GM18951 (cell line): ENCODE results near the gene SLCO2B1.

Source experiments
- POLR2A ChIP-seq: IDR thresholded peaks from 4 replicates; pipeline ENCODE4 v1.6.1; 2011; ENCODE audit warnings: mild to moderate bottlenecking; ENCODE audit not compliant: insufficient read length, insufficient read depth; ENCODE audit errors: extremely low read depth
- in situ Hi-C: fragments of 300-500 bp; cut with MboI; formaldehyde crosslinking; loops from one replicate; pipeline ENCODE4 v1.12.0; 2022; ENCODE audit warnings: low sequenced_read_pairs, mixed read lengths, inconsistent platforms; ENCODE audit not compliant: unreplicated experiment

Gene SLCO2B1

DNA sequence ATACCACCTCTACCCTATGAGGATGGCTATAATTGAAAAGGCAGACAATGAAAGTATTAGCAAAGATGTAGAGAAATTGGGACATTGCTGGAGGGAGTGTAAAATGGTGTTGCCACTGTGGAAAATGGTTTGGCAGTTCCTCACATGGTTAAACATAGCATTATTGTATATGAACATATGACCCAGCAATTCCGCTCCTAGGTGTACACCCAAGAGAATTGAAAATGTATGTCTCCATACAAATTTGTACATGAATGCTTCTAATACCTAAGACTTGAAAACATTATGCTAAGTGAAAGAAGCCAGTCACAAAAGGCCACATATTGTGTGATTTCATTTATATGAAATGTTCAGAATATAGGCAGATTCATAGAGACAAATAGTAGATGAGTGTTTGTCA, 10.0 kb downstream of the SLCO2B1 start:
- in situ Hi-C loops, result no loop called here

DNA sequence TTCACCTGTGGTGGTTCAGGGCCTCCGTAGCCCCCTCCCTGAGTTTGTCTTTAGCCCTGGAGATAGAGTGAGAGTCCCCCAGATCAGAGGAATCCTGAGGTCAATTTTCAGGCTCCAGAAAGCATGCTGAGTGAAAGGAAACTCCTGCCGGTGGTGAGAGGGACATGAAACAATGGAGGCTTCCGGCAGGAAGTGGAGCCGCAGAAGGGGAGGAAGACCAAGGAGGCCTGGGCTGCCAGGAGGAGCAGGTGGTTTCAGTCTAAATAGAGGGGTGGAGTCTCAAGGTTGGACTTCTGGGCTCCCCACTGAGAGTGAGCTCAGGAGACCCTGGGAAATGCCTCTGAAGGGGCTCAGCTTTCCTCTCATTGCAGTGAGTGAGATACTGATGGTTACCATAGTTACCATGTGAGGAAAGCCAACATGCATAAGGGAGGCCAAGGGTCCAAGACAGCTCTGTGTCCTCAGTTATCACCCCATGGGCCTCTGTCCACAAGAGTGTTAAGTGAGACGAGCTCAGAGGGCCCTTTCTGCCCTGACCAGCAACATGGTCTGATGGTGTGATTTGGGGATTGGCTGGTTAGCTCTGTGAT, 10.7 kb downstream of the SLCO2B1 start:
- in situ Hi-C loops, result no loop called here
- no peak for TF ChIP-seq POLR2A

More for the DNA sequence above, 10.0 kb downstream of the SLCO2B1 start:
- TF ChIP-seq POLR2A, result no peak

DNA sequence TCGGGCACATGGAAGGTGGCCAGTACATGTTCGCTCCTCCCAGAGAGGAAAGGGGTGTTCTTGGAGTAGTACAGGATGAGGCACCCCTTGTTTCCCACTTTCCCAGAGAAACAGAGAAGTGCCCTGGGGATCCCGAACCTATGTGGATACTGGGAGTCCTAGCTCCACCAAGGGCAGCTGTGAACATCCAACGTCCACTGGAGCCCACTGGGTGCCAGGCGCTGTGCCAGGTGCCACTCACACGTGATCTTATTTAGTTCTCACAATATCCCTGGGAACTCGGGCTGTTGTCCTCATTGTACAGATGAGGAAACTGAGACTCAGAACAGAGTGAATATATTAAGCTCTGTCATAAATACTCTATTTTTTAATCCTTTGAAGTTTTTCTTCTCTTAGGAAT, 12.0 kb downstream of the SLCO2B1 start:
- in situ Hi-C loops, result no loop called here
- no peak for TF ChIP-seq POLR2A

DNA sequence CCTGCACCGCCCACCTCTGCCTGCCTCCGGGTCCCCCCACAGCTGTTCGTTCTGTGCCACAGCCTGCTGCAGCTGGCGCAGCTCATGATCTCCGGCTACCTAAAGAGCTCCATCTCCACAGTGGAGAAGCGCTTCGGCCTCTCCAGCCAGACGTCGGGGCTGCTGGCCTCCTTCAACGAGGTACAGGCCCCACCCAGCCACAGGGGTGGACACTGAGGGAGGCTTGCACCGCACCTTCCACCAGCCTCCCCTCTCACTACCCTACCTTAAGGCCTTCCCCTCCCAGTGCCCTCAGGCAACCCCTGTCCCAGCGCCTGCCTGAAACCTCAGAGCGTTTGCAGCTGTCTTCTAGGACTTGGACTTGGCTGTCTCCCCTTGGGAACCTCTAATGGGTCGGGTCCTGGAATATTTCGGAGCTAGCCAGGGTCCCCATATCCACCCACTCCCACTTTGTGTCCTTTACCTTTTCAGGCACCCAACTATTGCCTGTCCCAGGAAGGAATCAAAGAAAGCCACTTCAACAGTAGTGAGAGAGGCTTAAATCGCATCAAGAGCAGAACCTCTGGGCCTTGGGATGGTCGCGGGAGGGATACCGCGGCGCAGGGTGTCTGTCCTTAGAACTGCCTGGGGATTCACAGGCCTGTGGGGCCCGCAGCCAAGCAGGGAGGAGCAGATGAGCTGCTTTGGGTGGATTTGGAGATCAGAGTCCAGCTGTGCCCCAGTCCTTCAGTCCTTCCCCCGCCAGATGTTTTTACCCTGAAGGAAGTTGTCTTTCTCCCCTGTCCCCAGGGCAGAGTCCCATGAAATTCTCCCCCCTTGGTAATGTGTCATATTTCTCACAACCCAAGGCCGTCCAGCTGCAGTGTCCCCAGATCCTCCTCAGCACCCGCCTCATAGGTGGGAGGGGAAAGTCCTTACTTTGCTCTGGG, 13.3 kb downstream of the SLCO2B1 start:
- in situ Hi-C loops, result no loop called here

DNA sequence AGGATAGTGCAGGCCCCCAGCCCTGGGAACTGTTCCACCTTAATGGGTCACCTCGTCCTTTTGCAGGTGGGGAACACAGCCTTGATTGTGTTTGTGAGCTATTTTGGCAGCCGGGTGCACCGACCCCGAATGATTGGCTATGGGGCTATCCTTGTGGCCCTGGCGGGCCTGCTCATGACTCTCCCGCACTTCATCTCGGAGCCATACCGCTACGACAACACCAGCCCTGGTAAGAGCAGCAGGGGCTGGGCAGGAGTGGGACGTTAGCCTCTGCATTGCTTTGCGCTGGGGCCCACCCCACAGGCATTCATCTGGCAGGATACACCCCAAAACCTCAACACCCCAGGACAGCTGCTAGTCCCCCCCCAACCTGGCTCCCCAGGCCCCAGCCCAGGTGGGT, 14.8 kb downstream of the SLCO2B1 start:
- TF ChIP-seq POLR2A, result no peak
- in situ Hi-C loops, result no loop called here

More for the DNA sequence above, 13.3 kb downstream of the SLCO2B1 start:
- no peak for TF ChIP-seq POLR2A

DNA sequence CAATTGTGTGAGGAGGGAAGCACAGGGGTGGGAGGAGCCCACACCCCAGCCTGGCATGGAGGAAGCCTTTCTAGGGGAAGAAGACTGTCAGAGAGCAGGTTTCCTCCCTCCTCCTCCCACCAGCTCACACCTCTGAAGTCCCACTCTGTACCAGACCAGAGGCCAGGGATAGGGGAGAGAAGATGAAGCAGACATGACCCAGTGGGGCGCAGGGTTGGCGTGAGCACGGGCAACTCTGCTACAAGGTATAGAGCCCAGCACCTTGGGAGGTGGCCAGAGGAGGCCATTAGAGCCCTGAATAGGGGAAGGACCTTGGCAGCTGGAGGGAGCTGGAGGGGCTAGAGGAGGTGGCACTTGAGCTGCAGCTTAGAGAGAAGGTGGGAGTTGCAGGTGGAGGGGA, 15.9 kb downstream of the SLCO2B1 start:
- no peak for TF ChIP-seq POLR2A
- in situ Hi-C loops, result no loop called here

DNA sequence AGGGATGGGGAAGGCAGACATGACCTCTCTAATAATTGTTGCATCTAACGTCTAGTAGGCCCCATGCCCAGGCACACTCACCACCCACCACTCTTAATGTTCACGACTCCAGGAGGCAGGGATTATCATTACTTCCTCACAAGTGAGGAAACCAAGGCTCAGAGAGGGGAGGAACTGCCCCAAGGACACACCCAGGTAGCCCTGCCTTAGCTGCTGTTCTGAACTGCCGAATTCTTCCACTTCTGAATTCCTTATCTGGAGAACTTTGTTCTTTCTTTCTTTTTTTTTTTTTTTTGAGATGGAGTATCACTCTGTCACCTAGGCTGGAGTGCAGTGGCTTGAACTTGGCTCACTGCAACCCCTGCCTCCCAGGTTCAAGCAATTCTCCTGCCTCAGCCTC, 16.7 kb downstream of the SLCO2B1 start:
- in situ Hi-C loops, result no loop called here
- TF ChIP-seq POLR2A, result no peak

DNA sequence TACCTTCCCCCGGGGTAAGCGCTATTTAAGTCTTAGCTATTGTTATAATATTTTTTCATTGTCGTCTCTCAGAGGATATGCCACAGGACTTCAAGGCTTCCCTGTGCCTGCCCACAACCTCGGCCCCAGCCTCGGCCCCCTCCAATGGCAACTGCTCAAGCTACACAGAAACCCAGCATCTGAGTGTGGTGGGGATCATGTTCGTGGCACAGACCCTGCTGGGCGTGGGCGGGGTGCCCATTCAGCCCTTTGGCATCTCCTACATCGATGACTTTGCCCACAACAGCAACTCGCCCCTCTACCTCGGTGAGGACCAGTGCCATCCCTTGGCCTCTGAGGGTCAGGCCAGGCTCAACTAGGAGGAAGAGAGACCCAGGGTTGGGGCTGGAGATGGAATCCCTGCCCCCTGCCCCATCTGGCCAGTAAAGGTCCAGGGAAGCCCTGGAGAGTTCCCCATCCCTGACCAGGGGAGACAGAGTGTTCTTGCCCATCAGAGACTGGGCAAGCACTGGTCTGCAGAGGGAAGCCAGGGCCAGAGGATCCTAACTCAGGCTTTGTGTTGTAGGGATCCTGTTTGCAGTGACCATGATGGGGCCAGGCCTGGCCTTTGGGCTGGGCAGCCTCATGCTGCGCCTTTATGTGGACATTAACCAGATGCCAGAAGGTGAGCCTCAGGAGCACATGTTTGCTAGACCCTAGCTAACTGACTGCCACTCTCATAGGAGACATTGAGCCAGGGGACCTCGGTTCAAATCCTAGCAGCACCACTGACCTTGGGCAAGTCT, 18.4 kb downstream of the SLCO2B1 start:
- in situ Hi-C loops, result no loop called here
- no peak for TF ChIP-seq POLR2A

DNA sequence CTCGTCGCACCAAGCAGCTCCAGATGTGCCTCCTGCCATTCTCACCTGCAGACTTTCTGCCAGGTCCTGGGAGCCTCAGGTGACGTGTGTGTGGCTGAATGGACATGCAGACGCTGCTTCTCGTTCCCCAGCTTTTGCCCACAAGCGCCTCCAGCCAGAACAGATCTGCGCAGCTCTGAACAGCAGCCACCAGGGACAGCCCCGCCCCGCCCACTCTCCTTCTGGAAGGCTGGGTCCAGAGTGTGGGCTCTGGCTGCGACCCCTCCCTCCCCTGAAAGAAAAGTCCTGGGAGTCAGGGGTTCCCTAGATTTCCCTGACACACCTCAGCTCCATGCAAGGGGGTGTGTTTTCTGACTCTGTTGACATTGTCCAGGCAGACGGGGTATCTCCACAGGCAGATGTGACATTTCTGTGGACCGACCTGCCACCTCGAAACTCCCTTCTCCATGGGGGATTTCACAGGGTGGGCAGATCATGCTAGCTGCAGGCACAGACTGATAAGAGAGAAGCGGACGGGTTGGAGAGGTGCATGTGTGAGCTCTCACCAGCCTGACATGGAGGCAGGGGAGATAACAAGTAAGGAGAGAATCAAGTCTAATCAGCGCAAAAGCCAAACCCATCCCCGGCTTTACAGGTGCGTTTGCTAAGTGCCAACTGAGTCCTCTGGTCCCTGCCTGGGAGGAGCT, 19.8 kb downstream of the SLCO2B1 start:
- no peak for TF ChIP-seq POLR2A
- in situ Hi-C loops, result no loop called here

DNA sequence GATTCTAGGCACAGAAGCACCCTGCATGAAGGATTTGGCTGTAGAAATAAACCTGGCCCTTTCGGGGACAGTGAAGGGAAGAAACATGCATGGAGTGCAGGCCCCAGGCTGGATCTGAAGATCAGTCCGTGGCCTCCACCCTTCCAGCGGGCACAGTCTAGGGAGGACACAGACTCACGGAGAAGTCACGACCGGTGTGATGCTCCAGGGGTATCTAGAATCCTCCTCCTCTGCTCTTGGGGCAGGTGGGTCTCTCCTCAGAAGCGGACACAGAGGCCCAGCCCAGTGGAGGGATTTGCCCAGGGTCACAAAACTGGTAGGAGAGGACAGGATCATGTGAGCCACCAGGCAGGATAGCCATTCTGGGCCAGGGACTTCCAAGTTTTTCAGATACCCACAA, 22.4 kb downstream of the SLCO2B1 start:
- no peak for TF ChIP-seq POLR2A
- in situ Hi-C loops, result no loop called here

DNA sequence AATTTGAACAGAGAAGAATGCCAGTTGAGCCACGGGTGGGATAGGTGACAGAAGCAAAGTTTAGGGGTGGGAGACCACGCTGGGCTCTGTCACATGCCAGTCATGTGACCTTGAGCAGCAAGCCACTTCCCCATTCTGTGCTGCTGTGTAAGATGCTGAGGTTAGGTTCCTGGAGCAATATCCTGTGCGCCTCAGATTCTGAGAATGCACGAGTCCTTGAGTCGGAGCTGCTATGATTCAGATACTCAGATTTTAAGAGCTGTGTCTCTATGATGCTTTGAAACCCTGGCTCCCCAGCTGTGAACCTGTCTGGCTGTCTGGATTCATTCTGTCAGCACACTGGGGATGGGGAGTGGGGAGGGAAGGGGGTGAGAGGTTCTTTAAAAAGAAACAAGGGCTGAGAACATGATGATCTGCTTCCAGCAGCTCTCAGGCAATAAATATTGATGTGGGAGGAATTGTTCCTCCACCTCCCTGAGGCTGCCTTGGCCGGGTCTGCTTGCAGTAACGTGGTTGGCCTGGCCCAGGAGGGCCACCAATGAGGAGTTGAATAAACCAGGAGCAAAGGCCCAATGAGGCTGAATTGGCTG, 24.0 kb downstream of the SLCO2B1 start:
- no peak for TF ChIP-seq POLR2A
- in situ Hi-C loops, result no loop called here

DNA sequence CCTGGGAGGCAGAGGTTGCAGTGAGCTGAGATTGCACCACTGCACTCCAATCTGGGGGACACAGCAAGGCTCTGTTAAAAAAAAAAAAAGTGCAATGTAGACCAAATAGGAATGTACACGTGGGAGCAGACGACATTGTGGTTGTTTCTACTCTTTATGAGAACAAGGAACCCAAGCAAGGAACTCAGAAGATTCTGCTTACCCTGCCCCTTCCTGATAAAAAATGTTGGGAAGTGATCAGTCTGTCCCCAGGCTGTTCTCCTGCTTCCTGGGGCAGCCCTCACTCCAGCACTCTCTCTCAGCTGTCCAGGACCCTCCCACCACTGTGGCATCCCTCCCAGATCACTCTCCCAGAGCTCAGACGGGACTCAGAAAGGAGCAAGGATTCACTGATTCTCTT, 31.8 kb downstream of the SLCO2B1 start:
- in situ Hi-C loops, result no loop called here

DNA sequence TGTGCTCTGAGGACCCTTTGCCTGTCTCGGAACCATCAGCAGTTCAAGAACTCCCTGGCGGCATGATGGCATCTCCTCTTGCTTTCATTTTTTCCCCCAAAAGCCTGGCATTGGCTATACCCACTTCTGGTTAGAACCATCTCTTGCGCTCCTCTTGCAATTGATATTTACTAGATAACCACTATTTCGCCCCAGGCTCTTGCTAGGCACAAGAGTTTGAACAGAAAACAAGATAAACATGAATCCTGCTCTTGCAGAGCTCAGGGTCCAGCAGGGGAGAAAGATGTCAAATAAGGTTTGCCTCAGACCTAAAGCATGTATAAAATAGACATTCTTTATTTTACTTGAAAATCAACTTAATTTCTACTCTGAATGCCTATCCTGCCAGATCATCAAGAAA, 33.1 kb downstream of the SLCO2B1 start:
- no peak for TF ChIP-seq POLR2A
- in situ Hi-C loops, result no loop called here

More for the DNA sequence above, 31.8 kb downstream of the SLCO2B1 start:
- no peak for TF ChIP-seq POLR2A
